MM.1S (cell line): ENCODE data around the gene CFAP74.

Experiments
- DNase-seq: peaks from one replicate; pipeline ENCODE4 v3.0.0-alpha.2; 2015
- H2AFZ ChIP-seq: fragments of 300-600 bp; sonication (generic); 2 replicates; pipeline ENCODE4 v1.6.0; 2016; ENCODE audit warnings: antibody characterized with exemption, low read length
- H3F3A ChIP-seq: fragments of 300-600 bp; sonication (generic); 2 replicates; pipeline ENCODE4 v1.6.1; 2016; ENCODE audit warnings: mild to moderate bottlenecking, antibody characterized with exemption, low read length, moderate library complexity, mixed read lengths; ENCODE audit not compliant: insufficient read depth
- H3K27ac ChIP-seq: fragments of 300-600 bp; sonication (generic); 2 replicates; pipeline ENCODE4 v1.5.1; 2016; ENCODE audit warnings: mild to moderate bottlenecking, low read length
- H3K27me3 ChIP-seq: fragments of 300-600 bp; sonication (generic); replicated peaks from 2 replicates; pipeline ENCODE4 v1.6.0; 2016; ENCODE audit warnings: low read length; ENCODE audit not compliant: insufficient read depth
- H3K36me3 ChIP-seq: fragments of 300-600 bp; sonication (generic); replicated peaks from 2 replicates; pipeline ENCODE4 v1.6.1; 2016; ENCODE audit warnings: mild to moderate bottlenecking, low read length, mixed read lengths; ENCODE audit not compliant: insufficient read depth
- H3K4me1 ChIP-seq: fragments of 300-600 bp; sonication (generic); 2 replicates; pipeline ENCODE4 v1.6.1; 2016; ENCODE audit warnings: low read length, mixed read lengths
- H3K4me2 ChIP-seq: fragments of 300-600 bp; sonication (generic); 2 replicates; pipeline ENCODE4 v1.6.0; 2016; ENCODE audit warnings: low read depth, low read length
- H3K4me3 ChIP-seq: fragments of 300-600 bp; sonication (generic); 2 replicates; pipeline ENCODE4 v1.5.1; 2016; ENCODE audit warnings: low read length, mixed read lengths
- H3K79me2 ChIP-seq: fragments of 300-600 bp; sonication (generic); 2 replicates; pipeline ENCODE4 v1.6.1; 2016; ENCODE audit warnings: mixed run types, low read length, mixed read lengths
- H3K9ac ChIP-seq: fragments of 300-600 bp; sonication (generic); 2 replicates; pipeline ENCODE4 v1.6.1; 2016; ENCODE audit warnings: low read length, mixed read lengths
- H3K9me2 ChIP-seq: fragments of 300-600 bp; sonication (generic); replicated peaks from 2 replicates; pipeline ENCODE4 v1.6.1; 2016; ENCODE audit warnings: mild to moderate bottlenecking, low read length, mixed read lengths; ENCODE audit not compliant: insufficient read depth
- H3K9me3 ChIP-seq: fragments of 300-600 bp; sonication (generic); replicated peaks from 2 replicates; pipeline ENCODE4 v1.6.1; 2016; ENCODE audit warnings: mild to moderate bottlenecking, low read length, mixed read lengths; ENCODE audit not compliant: insufficient read depth
- H4K20me1 ChIP-seq: fragments of 300-600 bp; sonication (generic); 2 replicates; pipeline ENCODE4 v1.6.1; 2016; ENCODE audit warnings: mild to moderate bottlenecking, low read length, moderate library complexity, mixed read lengths; ENCODE audit not compliant: insufficient read depth
- CTCF ChIP-seq: fragments of 300-600 bp; sonication (generic); IDR thresholded peaks from 2 replicates; pipeline ENCODE4 v1.5.1; 2016; ENCODE audit warnings: antibody characterized with exemption, low read length, mixed read lengths
- EZH2 ChIP-seq: fragments of 300-600 bp; sonication (generic); optimal IDR thresholded peaks from 2 replicates; pipeline ENCODE3; 2017; ENCODE audit warnings: low read depth, mild to moderate bottlenecking, antibody characterized with exemption, low read length, mixed read lengths
- EZH2phosphoT487 ChIP-seq: fragments of 300-600 bp; sonication (generic); IDR thresholded peaks from 2 replicates; pipeline ENCODE4 v1.6.1; 2018; ENCODE audit warnings: antibody characterized with exemption, low read length

The CFAP74 gene

GRCh38 chr1:2049718-2050431 is 46.3 kb upstream of the CFAP74 start, which contains the start of gene PRKCZ:
PRKCZ (plus strand) TSS chr1:2050411; CDS start chr1:2050631, 220 bp downstream.
- Histone ChIP-seq H2AFZ (no peak within 1 kb of the TSS), H3K9ac (no peak within 1 kb of the TSS), H3K9me3 (no peaks in the 10 kb centered on the region), H3K4me3 (no peak within 1 kb of the TSS), H3K4me2 (no peak within 1 kb of the TSS), H3K4me1 (no peaks in the 10 kb centered on the region), H3K9me2 (no peaks in the 10 kb centered on the region), H3K27me3 (peaks cover 86% of the 10 kb centered on the region), H3K79me2 (no peaks in the 10 kb centered on the region), H3K27ac (no peak within 1 kb of the TSS), H3K36me3 (no peaks in the 10 kb centered on the region), H4K20me1 (no peaks in the 10 kb centered on the region), H3F3A (no peaks in the 10 kb centered on the region)
- TF ChIP-seq EZH2phosphoT487 (no peak), CTCF (no peak), EZH2 (no peak)
- no peak for DNase-seq

GRCh38 chr1:2049225-2049717 is 45.7 kb upstream of the CFAP74 start:
- no peaks in the 10 kb centered on the region for H4K20me1 ChIP-seq
- TF ChIP-seq EZH2 (no peak), EZH2phosphoT487 (no peak), CTCF (no peak)
- no peak overlapping the region for H3K27ac ChIP-seq
- H3K27me3 ChIP-seq, result peaks cover 89% of the 10 kb centered on the region
- H3K9me3 ChIP-seq, result no peaks in the 10 kb centered on the region
- no peaks in the 10 kb centered on the region for H3K4me1 ChIP-seq
- no peak overlapping the region for H3K4me2 ChIP-seq
- no peak overlapping the region for H3K9ac ChIP-seq
- no peak for DNase-seq
- no peaks in the 10 kb centered on the region for H3F3A ChIP-seq
- no peak overlapping the region for H3K4me3 ChIP-seq
- H3K36me3 ChIP-seq, result no peaks in the 10 kb centered on the region
- H2AFZ ChIP-seq, result no peak overlapping the region
- no peaks in the 10 kb centered on the region for H3K79me2 ChIP-seq
- H3K9me2 ChIP-seq, result no peaks in the 10 kb centered on the region

GRCh38 chr1:2047749-2048729 is 44.5 kb upstream of the CFAP74 start:
- Histone ChIP-seq H3K9ac (no peak overlapping the region), H2AFZ (no peak overlapping the region), H3F3A (no peaks in the 10 kb centered on the region), H3K4me2 (no peak overlapping the region), H3K36me3 (no peaks in the 10 kb centered on the region), H4K20me1 (no peaks in the 10 kb centered on the region), H3K4me1 (no peaks in the 10 kb centered on the region), H3K4me3 (no peak overlapping the region), H3K9me3 (no peaks in the 10 kb centered on the region), H3K9me2 (no peaks in the 10 kb centered on the region), H3K79me2 (no peaks in the 10 kb centered on the region), H3K27me3 (peaks cover 91% of the 10 kb centered on the region), H3K27ac (no peak overlapping the region)
- TF ChIP-seq CTCF (no peak), EZH2phosphoT487 (no peak), EZH2 (no peak)
- DNase-seq, result no peak
